Mucosa of stomach (tissue), 1 donor: ENCODE measurements around the gene KNOP1.
A peak's percentile ranks its signal among the peaks of the same experiment; 100 is the strongest.

Source experiments
- H3K27me3 ChIP-seq: one replicate; pipeline ENCODE4 v1.7.0; 2013; ENCODE audit warnings: mild to moderate bottlenecking, low read length; ENCODE audit not compliant: control insufficient read depth, insufficient read depth
- H3K36me3 ChIP-seq: one replicate; pipeline ENCODE4 v1.7.0; 2013; ENCODE audit warnings: low read length; ENCODE audit not compliant: control insufficient read depth, insufficient read depth
- H3K4me1 ChIP-seq: one replicate; pipeline ENCODE4 v1.7.0; 2013; ENCODE audit warnings: mild to moderate bottlenecking, low read length; ENCODE audit not compliant: control insufficient read depth, insufficient read depth
- H3K4me3 ChIP-seq: one replicate; pipeline ENCODE4 v1.7.0; 2013; ENCODE audit warnings: low read length
- H3K9ac ChIP-seq: one replicate; pipeline ENCODE4 v1.7.0; 2013; ENCODE audit warnings: mild to moderate bottlenecking, low read length, moderate library complexity
- H3K9me3 ChIP-seq: one replicate; pipeline ENCODE4 v1.7.0; 2013; ENCODE audit warnings: mild to moderate bottlenecking, low read length, moderate library complexity; ENCODE audit not compliant: control insufficient read depth
- donor health status: Pancreatic carcinoma.

KNOP1 gene

DNA sequence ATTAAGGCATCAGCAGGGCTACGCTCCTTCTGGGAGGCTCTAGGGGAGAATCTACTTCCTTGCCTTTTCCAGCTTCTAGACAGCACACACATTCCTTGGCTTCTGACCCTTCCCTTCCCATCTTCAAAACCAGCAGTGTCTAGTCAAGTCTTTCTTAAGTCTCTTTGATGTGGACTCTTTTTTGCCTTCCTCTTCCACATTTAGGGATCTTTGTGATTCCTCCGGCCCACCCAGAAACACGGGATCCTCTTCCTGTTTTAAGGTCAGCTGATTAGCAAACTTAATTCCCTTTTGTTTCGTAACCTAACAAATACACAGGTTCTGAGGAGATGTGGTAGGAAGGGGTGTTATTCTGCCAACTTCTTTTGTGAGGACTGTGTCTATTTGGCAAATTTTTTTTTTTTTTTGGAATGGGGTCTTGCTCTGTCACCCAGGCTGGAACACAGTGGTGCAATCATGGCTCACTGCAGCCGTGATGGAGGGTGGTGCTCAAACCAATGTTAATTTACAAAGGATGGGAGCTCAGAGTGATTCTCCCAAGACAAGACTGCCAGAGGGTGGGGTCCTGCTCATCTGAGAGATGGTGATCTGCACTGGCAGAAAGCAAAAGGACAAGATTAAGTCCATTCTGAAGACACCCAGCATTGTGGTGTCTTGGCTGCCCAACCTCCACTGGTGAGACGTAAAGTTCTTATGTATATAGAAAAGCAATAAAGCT is 14.7 kb downstream of the KNOP1 start:
- H3K4me1 ChIP-seq = peaks cover 28% of the 10 kb centered on the region
- no peak overlapping the region for H3K9ac ChIP-seq
- no peaks in the 10 kb centered on the region for H3K27me3 ChIP-seq
- H3K9me3 ChIP-seq = no peaks in the 10 kb centered on the region
- H3K4me3 ChIP-seq = no peak overlapping the region
- no peaks in the 10 kb centered on the region for H3K36me3 ChIP-seq

DNA sequence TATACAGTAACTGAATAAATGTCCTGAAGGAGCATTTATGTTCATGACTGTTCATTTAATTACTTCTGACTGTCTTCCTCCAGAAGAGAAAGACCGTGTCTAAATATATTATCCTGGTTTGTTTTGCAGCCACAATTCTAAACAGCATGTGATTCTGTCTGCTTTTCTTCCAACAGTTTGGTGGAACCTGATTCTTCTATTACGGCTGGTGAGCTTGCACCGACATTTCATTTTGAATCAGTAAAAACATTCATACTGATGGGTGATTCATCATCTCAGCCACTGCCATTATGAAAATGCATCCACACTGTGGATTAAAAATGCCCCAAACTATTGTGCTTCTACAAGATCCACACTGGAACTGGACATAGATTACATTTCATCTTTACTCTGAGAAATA is 16.9 kb downstream of the KNOP1 start:
- Histone ChIP-seq H3K9me3 (no peaks in the 10 kb centered on the region), H3K36me3 (no peaks in the 10 kb centered on the region), H3K9ac (no peak overlapping the region), H3K4me1 (peaks cover 50% of the 10 kb centered on the region), H3K4me3 (no peak overlapping the region), H3K27me3 (no peaks in the 10 kb centered on the region)

- Histone ChIP-seq H3K9ac (no peak overlapping the region), H3K27me3 (no peaks in the 10 kb centered on the region), H3K9me3 (no peaks in the 10 kb centered on the region), H3K4me1 (peaks cover 57% of the 10 kb centered on the region), H3K36me3 (no peaks in the 10 kb centered on the region), H3K4me3 (no peak overlapping the region)
Observed at GRCh38 chr16:19700319-19700781, 17.7 kb downstream of the KNOP1 start.

DNA sequence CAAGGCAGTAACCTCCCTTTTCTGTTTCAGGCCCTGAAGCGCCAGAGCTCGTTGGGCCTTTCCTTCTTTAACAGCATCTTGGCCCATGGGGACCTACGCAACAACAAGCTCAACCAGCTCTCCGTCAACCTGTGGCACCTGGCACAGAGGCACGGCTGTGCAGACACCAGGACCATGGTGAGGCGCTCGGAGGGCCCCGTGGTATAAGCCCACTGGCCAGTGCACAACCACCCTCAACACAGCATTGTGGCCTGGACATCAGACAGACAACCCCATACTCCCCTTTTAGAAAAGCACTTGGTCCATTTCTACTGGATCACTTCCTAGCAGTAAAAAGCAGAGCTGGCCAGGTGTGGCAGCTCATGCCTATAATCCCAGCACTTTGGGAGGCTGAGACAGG is 18.6 kb downstream of the KNOP1 start:
- H3K36me3 ChIP-seq = no peaks in the 10 kb centered on the region

GRCh38 chr16:19698480-19699465 is 19.3 kb downstream of the KNOP1 start:
- Histone ChIP-seq H3K4me1 (peaks cover 61% of the 10 kb centered on the region), H3K27me3 (no peaks in the 10 kb centered on the region), H3K9me3 (no peaks in the 10 kb centered on the region), H3K36me3 (no peaks in the 10 kb centered on the region), H3K4me3 (no peak overlapping the region), H3K9ac (no peak overlapping the region)

More for the DNA sequence above, 18.6 kb downstream of the KNOP1 start:
- Histone ChIP-seq H3K27me3 (no peaks in the 10 kb centered on the region), H3K9ac (no peak overlapping the region), H3K9me3 (no peaks in the 10 kb centered on the region), H3K4me3 (no peak overlapping the region), H3K4me1 (peaks cover 61% of the 10 kb centered on the region)

- Histone ChIP-seq H3K9ac (no peak overlapping the region), H3K4me1 (peaks cover 61% of the 10 kb centered on the region), H3K27me3 (no peaks in the 10 kb centered on the region), H3K36me3 (no peaks in the 10 kb centered on the region), H3K4me3 (no peak overlapping the region), H3K9me3 (no peaks in the 10 kb centered on the region)
Observed at GRCh38 chr16:19697756-19698318, 20.2 kb downstream of the KNOP1 start.

GRCh38 chr16:19696961-19697360 is 21.1 kb downstream of the KNOP1 start:
- H3K9ac ChIP-seq = peak overlapping the region; percentile 30

GRCh38 chr16:19696328-19696727 is 21.7 kb downstream of the KNOP1 start:
- Histone ChIP-seq H3K9ac (peak overlapping the region; percentile 30), H3K4me1 (peaks cover 61% of the 10 kb centered on the region), H3K4me3 (no peak overlapping the region), H3K27me3 (no peaks in the 10 kb centered on the region), H3K36me3 (peaks cover 3% of the 10 kb centered on the region), H3K9me3 (no peaks in the 10 kb centered on the region)

More at GRCh38 chr16:19696961-19697360, 21.1 kb downstream of the KNOP1 start:
- no peaks in the 10 kb centered on the region for H3K27me3 ChIP-seq
- H3K4me1 ChIP-seq = peaks cover 61% of the 10 kb centered on the region
- H3K4me3 ChIP-seq = no peak overlapping the region
- H3K9me3 ChIP-seq = no peaks in the 10 kb centered on the region
- H3K36me3 ChIP-seq = no peaks in the 10 kb centered on the region

GRCh38 chr16:19694989-19695388 is 23.0 kb downstream of the KNOP1 start:
- H3K4me1 ChIP-seq = peaks cover 50% of the 10 kb centered on the region

GRCh38 chr16:19691161-19691711 is 26.8 kb downstream of the KNOP1 start:
- no peaks in the 10 kb centered on the region for H3K27me3 ChIP-seq
- H3K9ac ChIP-seq = no peak overlapping the region
- H3K9me3 ChIP-seq = no peaks in the 10 kb centered on the region
- H3K4me1 ChIP-seq = peaks cover 20% of the 10 kb centered on the region
- no peak overlapping the region for H3K4me3 ChIP-seq
- H3K36me3 ChIP-seq = peaks cover 5% of the 10 kb centered on the region

More at GRCh38 chr16:19694989-19695388, 23.0 kb downstream of the KNOP1 start:
- Histone ChIP-seq H3K9ac (no peak overlapping the region), H3K9me3 (no peaks in the 10 kb centered on the region), H3K4me3 (no peak overlapping the region), H3K36me3 (peaks cover 5% of the 10 kb centered on the region), H3K27me3 (no peaks in the 10 kb centered on the region)

DNA sequence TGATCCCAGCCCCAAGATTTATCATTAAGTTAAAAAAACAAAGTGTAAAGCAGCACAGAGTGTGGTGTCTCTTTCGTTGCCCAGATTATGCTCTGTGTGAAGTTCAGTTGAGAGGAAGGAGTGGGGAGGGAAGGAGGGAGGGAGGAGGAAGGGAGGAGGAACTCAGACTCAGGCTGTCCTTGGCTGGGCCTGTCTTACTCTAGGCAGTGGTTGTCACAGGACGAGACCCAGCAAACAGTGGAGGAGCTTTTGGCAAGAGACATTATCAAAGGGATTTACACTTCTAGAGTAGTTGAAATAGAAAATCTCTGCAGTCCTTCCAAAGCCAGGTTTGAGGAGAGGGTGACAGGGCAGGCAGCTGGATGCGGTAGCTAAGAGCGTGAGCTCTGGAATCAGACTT is 27.8 kb downstream of the KNOP1 start:
- peaks cover 5% of the 10 kb centered on the region for H3K36me3 ChIP-seq
- peaks cover 11% of the 10 kb centered on the region for H3K4me1 ChIP-seq
- no peaks in the 10 kb centered on the region for H3K27me3 ChIP-seq
- no peak overlapping the region for H3K9ac ChIP-seq
- H3K4me3 ChIP-seq = no peak overlapping the region
- H3K9me3 ChIP-seq = no peaks in the 10 kb centered on the region
